Small intestine (tissue), 7 donors: Measurements from ENCODE around the gene PRKCG. TPM values are rescaled to one million over a fixed set of nuclear protein-coding genes. Genes with fewer than 3 reads are reported as not detected.

Experiments used
- DNase-seq, 2 donors: peaks; one replicate each; pipeline versions ENCODE4 v3.0.0 to v3.0.0-alpha.2; 2013
- FAIRE-seq: peaks from 2 replicates; lab custom pipeline; 2012; peaks lifted over from hg19 to GRCh38; lab: Jason Lieb, UNC
- H3K27ac ChIP-seq, 3 donors: one replicate each; pipeline ENCODE4 v1.5.1; 2013; ENCODE audit warnings: low read length in 2 of 3, mild to moderate bottlenecking in 2 of 3, control low read depth in 1 of 3, inconsistent platforms in 1 of 3, low read depth in 1 of 3, moderate library complexity in 1 of 3
- H3K27me3 ChIP-seq, 3 donors: one replicate each; pipeline ENCODE4 v1.6.1; 2013; ENCODE audit warnings: low read length in 3 of 3, inconsistent platforms in 1 of 3; ENCODE audit not compliant: control insufficient read depth in 3 of 3, insufficient read depth in 3 of 3
- H3K36me3 ChIP-seq, 3 donors: one replicate each; pipeline ENCODE4 v1.6.1; 2013; ENCODE audit warnings: low read length in 3 of 3, inconsistent platforms in 1 of 3, low read depth in 1 of 3, mild to moderate bottlenecking in 1 of 3, moderate library complexity in 1 of 3; ENCODE audit not compliant: control insufficient read depth in 3 of 3, insufficient read depth in 2 of 3
- H3K4me1 ChIP-seq, 3 donors: one replicate each; pipeline ENCODE4 v1.6.1; 2013; ENCODE audit warnings: low read length in 2 of 3, inconsistent platforms in 1 of 3, low read depth in 1 of 3, mild to moderate bottlenecking in 1 of 3, moderate library complexity in 1 of 3; ENCODE audit not compliant: control insufficient read depth in 3 of 3, insufficient read depth in 2 of 3
- H3K4me3 ChIP-seq, 3 donors: one replicate each; pipeline ENCODE4 v1.5.1; 2013; ENCODE audit warnings: low read length in 3 of 3, control low read depth in 1 of 3, inconsistent platforms in 1 of 3, low read depth in 1 of 3, mild to moderate bottlenecking in 1 of 3, moderate library complexity in 1 of 3
- H3K9me3 ChIP-seq, 2 donors: one replicate each; pipeline ENCODE4 v1.6.1; 2013; ENCODE audit warnings: low read depth in 1 of 2, low read length in 1 of 2; ENCODE audit not compliant: control insufficient read depth in 2 of 2, insufficient read depth in 1 of 2
- WGBS, 3 donors: extraction: QIAGEN DNeasy Blood & Tissue Kit; methylation state at CpG; one replicate each; pipeline ENCODE4 v1.1.7; 2013; 5-methylcytosine and 5-hydroxymethylcytosine counted together
- polyA plus RNA-seq, 4 donors: library from polyadenylated mRNA; stranded (reverse) in 3 of 4; unstranded in 1 of 4; fragments of 200-250 nt in 3 of 4; fragments of 120-200 nt in 1 of 4; gene quantifications; one replicate each; pipeline versions ENCODE4 v1.2.1 to v1.2.3, GENCODE V29; 2013
- donor health status: healthy with polysubstance abuse.
- donor health status: control.
- donor health status: control.
- donor health status: Bipolar disorder and iron deficiency.
- donor health status: healthy.

PRKCG gene
- polyA plus RNA-seq, 4 donors = 0.07 to 0.90 TPM; not detected in 2

- Histone ChIP-seq H3K4me3 (no peak overlapping the region), H3K9me3 (no peaks in the 10 kb centered on the region), H3K27me3 (peaks cover 5 to 49% (median 19%) of the 10 kb centered on the region in 3 donors), H3K36me3 (no peaks in the 10 kb centered on the region), H3K4me1 (peaks cover 0 to 15% (median 3%) of the 10 kb centered on the region in 3 donors), H3K27ac (no peak overlapping the region)
- FAIRE-seq (no peak), DNase-seq (no peak)
- 1 to 3% (median 1%) methylated on average over 12 to 19 of the region's 19 CpGs for WGBS, 3 donors
Observed at GRCh38 chr19:53883231-53883661, 1.2 kb downstream of the PRKCG start.

- H3K27ac ChIP-seq = no peak overlapping the region
- peaks cover 0 to 14% (median 3%) of the 10 kb centered on the region in 3 donors for H3K4me1 ChIP-seq
- H3K36me3 ChIP-seq = no peaks in the 10 kb centered on the region
- FAIRE-seq (no peak), DNase-seq (no peak)
- 17 to 32% (median 22%) methylated on average over 11 of the region's 11 CpGs for WGBS, 3 donors
- H3K27me3 ChIP-seq = peaks cover 5 to 49% (median 19%) of the 10 kb centered on the region in 3 donors
- H3K4me3 ChIP-seq = no peak overlapping the region
- H3K9me3 ChIP-seq = no peaks in the 10 kb centered on the region
Observed at GRCh38 chr19:53883741-53884140, 1.7 kb downstream of the PRKCG start.

- no peak for FAIRE-seq
- Histone ChIP-seq H3K27ac (no peak overlapping the region), H3K4me3 (no peak overlapping the region), H3K27me3 (peaks cover 5 to 49% (median 19%) of the 10 kb centered on the region in 3 donors), H3K4me1 (peaks cover 0 to 10% (median 3%) of the 10 kb centered on the region in 3 donors), H3K9me3 (no peaks in the 10 kb centered on the region), H3K36me3 (no peaks in the 10 kb centered on the region)
- WGBS, 3 donors = 21 to 28% (median 25%) methylated on average over 12 of the region's 12 CpGs
- DNase-seq = no peak
Observed at GRCh38 chr19:53884256-53884655, 2.3 kb downstream of the PRKCG start.

GRCh38 chr19:53885036-53885435 is 3.0 kb downstream of the PRKCG start:
- H3K27me3 ChIP-seq = peaks cover 5 to 42% (median 19%) of the 10 kb centered on the region in 3 donors

GRCh38 chr19:53892301-53892980 is 10.4 kb downstream of the PRKCG start:
- Histone ChIP-seq H3K9me3 (no peaks in the 10 kb centered on the region), H3K36me3 (no peaks in the 10 kb centered on the region), H3K4me1 (peaks cover 0 to 1% (median 0%) of the 10 kb centered on the region in 3 donors), H3K4me3 (no peak overlapping the region), H3K27ac (no peak overlapping the region), H3K27me3 (peaks cover 0 to 2% (median 0%) of the 10 kb centered on the region in 3 donors)
- FAIRE-seq = no peak
- DNase-seq = no peak
- WGBS, 3 donors = 78 to 82% (median 81%) methylated on average over 21 to 23 of the region's 23 CpGs

More at GRCh38 chr19:53885036-53885435, 3.0 kb downstream of the PRKCG start:
- no peak overlapping the region for H3K4me3 ChIP-seq
- DNase-seq (no peak), FAIRE-seq (no peak)
- WGBS, 3 donors = 85 to 93% (median 92%) methylated on average over 10 of the region's 10 CpGs
- H3K27ac ChIP-seq = no peak overlapping the region
- peaks cover 0 to 8% (median 1%) of the 10 kb centered on the region in 3 donors for H3K4me1 ChIP-seq
- H3K36me3 ChIP-seq = no peaks in the 10 kb centered on the region
- H3K9me3 ChIP-seq = no peaks in the 10 kb centered on the region

- Histone ChIP-seq H3K4me1 (peaks cover 0 to 1% (median 0%) of the 10 kb centered on the region in 3 donors), H3K4me3 (no peak overlapping the region), H3K27ac (no peak overlapping the region), H3K27me3 (peaks cover 0 to 4% (median 2%) of the 10 kb centered on the region in 3 donors), H3K9me3 (no peaks in the 10 kb centered on the region), H3K36me3 (no peaks in the 10 kb centered on the region)
- FAIRE-seq (no peak), DNase-seq (no peak)
- WGBS, 3 donors = 51 to 62% (median 61%) methylated on average over 8 of the region's 8 CpGs
Observed at GRCh38 chr19:53892981-53893325, 11.0 kb downstream of the PRKCG start.

- Histone ChIP-seq H3K4me3 (no peak overlapping the region), H3K4me1 (peaks cover 0 to 1% (median 0%) of the 10 kb centered on the region in 3 donors), H3K9me3 (no peaks in the 10 kb centered on the region), H3K27me3 (peaks cover 0 to 12% (median 4%) of the 10 kb centered on the region in 3 donors), H3K36me3 (no peaks in the 10 kb centered on the region), H3K27ac (no peak overlapping the region)
- DNase-seq (no peak), FAIRE-seq (no peak)
- WGBS, 3 donors = 57 to 73% (median 65%) methylated on average over 9 of the region's 9 CpGs
Observed at GRCh38 chr19:53894707-53895106, 12.7 kb downstream of the PRKCG start.

GRCh38 chr19:53896682-53897081 is 14.7 kb downstream of the PRKCG start:
- Histone ChIP-seq H3K9me3 (no peaks in the 10 kb centered on the region), H3K4me1 (no peaks in the 10 kb centered on the region), H3K27ac (no peak overlapping the region), H3K36me3 (no peaks in the 10 kb centered on the region), H3K4me3 (no peak overlapping the region), H3K27me3 (peaks cover 0 to 12% (median 7%) of the 10 kb centered on the region in 3 donors)
- 20 to 44% (median 37%) methylated on average over 4 of the region's 4 CpGs for WGBS, 3 donors
- no peak for DNase-seq
- no peak for FAIRE-seq
